Colon (tissue), 2 donors: Measurements from ENCODE around the gene ZNF763.
"Not testable (repeated sequence)": the region's sequence is repeated elsewhere in the genome, so short reads cannot be mapped to it uniquely, and the experiment has no call there.

ENCODE experiments used
- FAIRE-seq: peaks from 2 replicates; lab custom pipeline; 2012; peaks lifted over from hg19 to GRCh38; lab: Jason Lieb, UNC
- donor health status: control.
- donor health status: control.

ZNF763 gene

GRCh38 chr19:11973019-11973810 is 8.4 kb downstream of the ZNF763 start:
- FAIRE-seq = no peak

DNA sequence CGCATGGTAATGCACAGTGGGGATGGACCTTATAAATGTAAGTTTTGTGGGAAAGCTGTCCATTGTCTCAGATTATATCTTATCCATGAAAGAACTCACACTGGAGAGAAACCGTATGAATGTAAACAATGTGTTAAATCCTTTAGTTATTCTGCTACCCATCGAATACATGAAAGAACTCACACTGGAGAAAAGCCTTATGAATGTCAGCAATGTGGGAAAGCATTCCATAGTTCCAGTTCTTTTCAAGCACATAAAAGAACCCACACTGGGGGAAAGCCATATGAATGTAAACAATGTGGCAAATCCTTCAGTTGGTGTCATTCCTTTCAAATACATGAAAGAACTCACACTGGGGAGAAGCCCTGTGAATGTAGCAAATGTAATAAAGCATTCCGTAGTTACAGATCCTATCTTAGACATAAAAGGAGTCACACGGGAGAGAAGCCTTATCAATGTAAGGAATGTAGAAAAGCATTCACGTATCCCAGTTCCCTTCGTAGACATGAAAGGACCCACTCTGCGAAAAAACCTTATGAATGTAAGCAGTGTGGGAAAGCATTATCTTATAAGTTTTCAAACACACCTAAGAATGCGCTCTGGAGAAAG is 13.8 kb downstream of the ZNF763 start:
- no peak for FAIRE-seq

- no peak for FAIRE-seq
Measured at GRCh38 chr19:11979527-11979926, 14.7 kb downstream of the ZNF763 start.

GRCh38 chr19:11982526-11982925 is 17.7 kb downstream of the ZNF763 start:
- FAIRE-seq = no peak

GRCh38 chr19:11984986-11985385 is 20.1 kb downstream of the ZNF763 start:
- FAIRE-seq = no peak

- no peak for FAIRE-seq
Measured at GRCh38 chr19:11986754-11987153, 21.9 kb downstream of the ZNF763 start.

GRCh38 chr19:11987405-11988281 is 22.8 kb downstream of the ZNF763 start:
- FAIRE-seq = no peak

DNA sequence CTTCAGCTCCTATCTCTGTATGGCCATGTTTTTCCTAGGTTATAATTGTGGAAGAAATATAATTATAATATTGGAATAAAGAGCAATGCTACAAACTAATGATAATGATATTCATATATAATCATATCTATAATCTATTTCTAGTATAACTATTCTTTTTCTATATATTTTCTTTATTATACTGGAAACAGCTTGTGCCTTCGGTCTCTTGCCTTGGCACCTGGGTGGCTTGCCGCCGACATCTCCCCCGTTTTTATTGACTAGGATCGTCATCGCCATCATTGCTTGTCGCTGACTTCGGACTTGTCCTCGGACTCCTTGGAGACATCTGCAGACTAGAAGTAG is 24.2 kb downstream of the ZNF763 start:
- FAIRE-seq = no peak

GRCh38 chr19:11991921-11992320 is 27.1 kb downstream of the ZNF763 start:
- FAIRE-seq = not testable (repeated sequence)

DNA sequence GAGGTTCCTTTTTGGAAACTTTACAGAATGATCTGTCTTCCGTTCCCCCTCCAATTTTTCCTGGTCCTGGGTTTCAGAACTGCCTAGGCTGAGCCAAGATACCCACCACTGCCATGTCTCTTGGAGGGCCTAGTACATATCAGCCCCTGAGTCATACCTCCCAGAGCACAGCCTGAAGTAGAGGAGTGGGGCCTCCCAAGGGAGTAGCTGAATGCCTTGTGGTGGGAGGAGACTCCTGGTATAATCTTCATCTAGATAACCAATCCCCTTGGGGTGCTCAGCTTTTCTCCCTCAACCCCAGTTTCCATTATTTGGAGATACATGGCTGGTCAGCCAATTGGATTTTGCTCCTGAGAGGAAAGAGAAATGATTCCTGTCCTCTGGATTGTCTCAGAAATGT is 30.3 kb downstream of the ZNF763 start:
- FAIRE-seq = no peak

GRCh38 chr19:12000152-12000981 is 35.5 kb downstream of the ZNF763 start:
- no peak for FAIRE-seq

GRCh38 chr19:12015015-12015752 is 50.3 kb downstream of the ZNF763 start:
- no peak for FAIRE-seq

DNA sequence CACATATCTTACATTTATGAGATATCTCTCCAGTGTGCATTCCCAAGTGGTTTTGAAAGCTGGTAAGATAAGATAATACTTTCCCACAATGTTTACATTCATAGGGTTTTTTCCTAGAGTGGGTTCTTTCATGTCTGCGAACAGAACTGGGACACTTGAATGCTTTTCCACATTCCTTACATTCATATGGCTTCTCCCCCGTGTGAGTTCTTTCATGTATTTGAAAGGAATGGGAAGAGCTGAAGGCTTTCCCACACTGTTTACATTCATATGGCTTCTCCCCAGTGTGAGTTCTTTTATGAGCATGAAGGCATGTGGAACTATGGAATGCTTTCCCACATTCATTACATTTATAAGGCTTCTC is 50.9 kb downstream of the ZNF763 start:
- no peak for FAIRE-seq
